ENCODE data around the gene FGG. TPM values are rescaled to one million over a fixed set of nuclear protein-coding genes. Genes with fewer than 3 reads are reported as not detected.
A peak's percentile ranks its signal among the peaks of the same experiment; 100 is the strongest.

Gene FGG
- total and polyA plus RNA-seq, 2 of the 8 experiments (the other 6 are each of a cell fraction or from before 2014, with no cell fraction given), result not detected

- no peaks in the 10 kb centered on the region for H3K27me3 ChIP-seq (replicated peaks in 1 of 4; ENCODE audit: control insufficient read depth in 3 of 4, extremely low read depth in 1 of 4, insufficient read depth in 3 of 4, low read length in 3 of 4)
Observed at GRCh38 chr4:154589296-154590197, 22.9 kb downstream of the FGG start.

More at GRCh38 chr4:154589296-154590197, 22.9 kb downstream of the FGG start:
- no peak overlapping the region for H3K27ac ChIP-seq (ENCODE audit: low read depth, low read length)
- TF ChIP-seq BCL11A (IDR thresholded peaks at IDR 0.05; ENCODE audit: low read depth in 2 of 2, low read length in 2 of 2) (no peak), BACH1 (IDR thresholded peaks at IDR 0.05; ENCODE audit: low read length) (no peak), SP2 (IDR thresholded peaks at IDR 0.05; ENCODE audit: low read length) (no peak), CTBP2 (IDR thresholded peaks at IDR 0.05; ENCODE audit: borderline replicate concordance, insufficient read depth, insufficient read length, low read length) (no peak)
- H2BK5ac ChIP-seq (ENCODE audit: low read depth, low read length), result no peak overlapping the region
- no peak overlapping the region for H3K4me2 ChIP-seq (ENCODE audit: insufficient read depth in 1 of 2, low read depth in 2 of 2, low read length in 2 of 2)
- no peaks in the 10 kb centered on the region for H3K36me3 ChIP-seq (ENCODE audit: control insufficient read depth in 2 of 4, insufficient read depth in 4 of 4, low read length in 3 of 4)
- H3K9ac ChIP-seq (replicated peaks in 1 of 4; ENCODE audit: extremely low read depth in 1 of 4, low read depth in 3 of 4, low read length in 3 of 4), result no peak overlapping the region
- FAIRE-seq (no peak), DNase-seq (ENCODE audit: low read depth in 1 of 2, low spot score in 2 of 2) (no peak)
- H3K4ac ChIP-seq (replicated peaks; ENCODE audit: insufficient read length, low read depth, low read length), result no peak overlapping the region
- no peaks in the 10 kb centered on the region for H3K23me2 ChIP-seq (ENCODE audit: low read depth, low read length)
- ChIA-PET CTCF (ENCODE audit: partially characterized antibody) (interaction anchor here (1.0 to 1.4 kb wide), 4 partner anchors 20 to 41 kb away, joined by 3 to 4 read pairs (median 3); no protein-coding TSS in a partner anchor), POLR2A (ENCODE audit: partially characterized antibody) (no interaction called here)
- no peaks in the 10 kb centered on the region for H3K79me2 ChIP-seq (ENCODE audit: control insufficient read depth in 1 of 2, insufficient read depth in 2 of 2, low read length in 2 of 2)
- H2BK20ac ChIP-seq (ENCODE audit: low read length), result no peak overlapping the region
- no peak overlapping the region for H4K8ac ChIP-seq (ENCODE audit: extremely low read depth, insufficient read depth, low read length)
- H2BK15ac ChIP-seq (ENCODE audit: low read length), result no peak overlapping the region
- no peak overlapping the region for H3K14ac ChIP-seq (ENCODE audit: insufficient read length)
- whole genome bisulfite sequencing, 2 experiments (ENCODE audit: extremely low coverage in 1 of 2, insufficient coverage in 1 of 2, insufficient read length in 1 of 2, insufficient replicate concordance in 2 of 2, low coverage in 1 of 2, low lambda C conversion rate in 2 of 2, missing lambda C conversion rate in 1 of 2), result 89% methylated on average over 7 of the region's 7 CpGs; no CpG with 5 or more reads in 1 of the 2 experiments
- H3K9me3 ChIP-seq (ENCODE audit: insufficient read depth in 2 of 2, low read depth in 1 of 2, low read length in 1 of 2), result no peaks in the 10 kb centered on the region
- H3K56ac ChIP-seq (replicated peaks; ENCODE audit: insufficient read length, low read depth, low read length), result no peak overlapping the region
- no peak overlapping the region for H4K5ac ChIP-seq (ENCODE audit: insufficient read length, low read depth, low read length)
- H2AK5ac ChIP-seq (ENCODE audit: low read depth, low read length), result no peak overlapping the region
- no peak overlapping the region for H2BK12ac ChIP-seq (ENCODE audit: low read depth, low read length)
- no peak overlapping the region for H2BK120ac ChIP-seq (replicated peaks; ENCODE audit: low read depth, low read length)
- H4K20me1 ChIP-seq (replicated peaks in 1 of 2; ENCODE audit: control insufficient read depth in 1 of 2, insufficient read depth in 2 of 2, low read length in 2 of 2), result no peaks in the 10 kb centered on the region
- no peak overlapping the region for H3K4me3 ChIP-seq (ENCODE audit: extremely low read depth in 1 of 4, insufficient read depth in 2 of 4, low read depth in 3 of 4, low read length in 4 of 4)
- H3K79me1 ChIP-seq (ENCODE audit: low read depth, low read length), result no peaks in the 10 kb centered on the region
- H4K91ac ChIP-seq (replicated peaks; ENCODE audit: insufficient read length, low read length), result no peak overlapping the region
- no peak overlapping the region for H3K18ac ChIP-seq (ENCODE audit: extremely low read depth, low read length)
- 0 out of 7 replicates have a peak, but pooled peaks cover 0 to 3% (median 0%) of the 10 kb centered on the region in 4 experiments for H3K4me1 ChIP-seq (replicated peaks in 1 of 4; ENCODE audit: control insufficient read depth in 3 of 4, insufficient read depth in 4 of 4, low read length in 3 of 4)
- H3K23ac ChIP-seq (ENCODE audit: insufficient read length), result no peak overlapping the region
- H2AFZ ChIP-seq (ENCODE audit: low read length), result peak overlapping the region; percentile 82

All from H1 (cell line).